ENCODE data around the gene WDR31. TPM values are rescaled to one million over a fixed set of nuclear protein-coding genes. Genes with fewer than 3 reads are reported as not detected.

WDR31 gene
- total and polyA plus RNA-seq, 7 donors: 0.66 to 6.9 (median 1.7) TPM

DNA sequence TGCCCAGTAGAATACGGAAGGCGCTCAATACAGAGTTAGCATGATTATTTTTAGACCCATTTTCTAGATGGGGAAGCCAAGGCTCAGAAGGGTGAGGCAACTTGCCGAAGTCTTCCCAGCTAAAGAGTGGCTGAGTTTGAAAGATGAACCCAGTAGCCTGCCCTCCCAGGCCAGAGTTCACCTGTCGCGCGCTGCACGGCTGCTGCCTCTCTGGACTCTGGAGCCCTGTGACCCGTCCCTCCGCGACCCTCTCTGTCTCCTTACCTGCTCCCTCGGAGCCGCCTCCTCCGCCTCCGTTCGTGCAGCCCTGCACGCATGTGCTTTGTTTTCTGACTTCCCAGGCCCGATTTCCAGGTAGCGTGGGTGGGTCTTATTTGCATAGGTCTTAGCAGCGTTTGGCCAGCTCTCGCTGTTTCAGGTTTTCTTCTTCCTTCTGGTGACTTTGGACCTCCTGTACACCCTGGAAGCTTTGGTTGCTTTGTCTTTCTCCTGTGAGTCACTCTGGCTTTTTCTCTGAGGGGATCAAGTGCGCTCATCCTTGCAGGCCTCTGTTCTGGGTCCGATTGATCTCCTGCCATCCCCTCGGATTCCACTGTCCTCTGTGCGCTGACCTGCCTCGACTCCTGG is 37.2 kb downstream of the WDR31 start, which contains the start of gene RNF183:
TSS of gene RNF183 (minus strand) at position 585 of the 627 bp plus-strand sequence. CDS start 5,192 bp downstream, outside the sequence.
- Histone ChIP-seq H3K27me3 (ENCODE audit: insufficient read depth in 3 of 3, low read length in 2 of 3) (no peaks in the 10 kb centered on the region), H3K4me1 (no peaks in the 10 kb centered on the region), H3K9me3 (no peaks in the 10 kb centered on the region), H3K4me3 (no peak within 1 kb of the TSS), H3K27ac (no peak within 1 kb of the TSS), H3K36me3 (ENCODE audit: insufficient read depth in 1 of 2, low read depth in 1 of 2) (no peaks in the 10 kb centered on the region)
- ATAC-seq: no peak
- 72 to 77% (median 75%) methylated on average over 25 of the region's 25 CpGs for WGBS, 3 donors
- DNase-seq: no peak
- TF ChIP-seq, protein P1, sequence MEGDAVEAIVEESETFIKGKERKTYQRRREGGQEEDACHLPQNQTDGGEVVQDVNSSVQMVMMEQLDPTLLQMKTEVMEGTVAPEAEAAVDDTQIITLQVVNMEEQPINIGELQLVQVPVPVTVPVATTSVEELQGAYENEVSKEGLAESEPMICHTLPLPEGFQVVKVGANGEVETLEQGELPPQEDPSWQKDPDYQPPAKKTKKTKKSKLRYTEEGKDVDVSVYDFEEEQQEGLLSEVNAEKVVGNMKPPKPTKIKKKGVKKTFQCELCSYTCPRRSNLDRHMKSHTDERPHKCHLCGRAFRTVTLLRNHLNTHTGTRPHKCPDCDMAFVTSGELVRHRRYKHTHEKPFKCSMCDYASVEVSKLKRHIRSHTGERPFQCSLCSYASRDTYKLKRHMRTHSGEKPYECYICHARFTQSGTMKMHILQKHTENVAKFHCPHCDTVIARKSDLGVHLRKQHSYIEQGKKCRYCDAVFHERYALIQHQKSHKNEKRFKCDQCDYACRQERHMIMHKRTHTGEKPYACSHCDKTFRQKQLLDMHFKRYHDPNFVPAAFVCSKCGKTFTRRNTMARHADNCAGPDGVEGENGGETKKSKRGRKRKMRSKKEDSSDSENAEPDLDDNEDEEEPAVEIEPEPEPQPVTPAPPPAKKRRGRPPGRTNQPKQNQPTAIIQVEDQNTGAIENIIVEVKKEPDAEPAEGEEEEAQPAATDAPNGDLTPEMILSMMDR (IDR thresholded peaks at IDR 0.05): no peak
- intact Hi-C loops (cut with DNase I): no loop called here

DNA sequence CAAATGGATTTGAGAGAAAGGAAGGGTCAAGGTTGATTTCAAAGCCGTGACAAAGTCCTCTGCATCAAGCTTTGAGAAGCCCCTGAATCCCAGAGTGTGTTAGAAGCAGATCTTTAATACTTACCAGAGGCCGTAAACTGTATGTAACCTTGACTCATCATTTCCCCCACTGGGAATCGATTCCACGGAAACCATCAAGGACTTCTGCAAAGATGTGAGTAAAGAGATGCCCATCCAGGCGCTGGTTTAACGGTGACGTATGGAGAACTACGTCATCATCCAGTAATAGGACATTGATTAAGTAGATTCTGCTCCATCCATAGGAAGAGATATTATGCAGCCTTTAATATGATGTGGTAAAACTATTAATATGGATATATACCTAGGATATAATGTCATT is 38.5 kb downstream of the WDR31 start:
- intact Hi-C loops (cut with DNase I): no loop called here
- Histone ChIP-seq H3K4me3 (no peak overlapping the region), H3K4me1 (no peaks in the 10 kb centered on the region), H3K36me3 (ENCODE audit: insufficient read depth in 1 of 2, low read depth in 1 of 2) (no peaks in the 10 kb centered on the region), H3K27me3 (ENCODE audit: insufficient read depth in 3 of 3, low read length in 2 of 3) (no peaks in the 10 kb centered on the region), H3K9me3 (no peaks in the 10 kb centered on the region), H3K27ac (no peak overlapping the region)
- no peak for DNase-seq
- TF ChIP-seq, protein P1 (IDR thresholded peaks at IDR 0.05): no peak
- ATAC-seq: no peak
- WGBS, 3 donors: 85 to 91% (median 86%) methylated on average over 8 of the region's 8 CpGs

DNA sequence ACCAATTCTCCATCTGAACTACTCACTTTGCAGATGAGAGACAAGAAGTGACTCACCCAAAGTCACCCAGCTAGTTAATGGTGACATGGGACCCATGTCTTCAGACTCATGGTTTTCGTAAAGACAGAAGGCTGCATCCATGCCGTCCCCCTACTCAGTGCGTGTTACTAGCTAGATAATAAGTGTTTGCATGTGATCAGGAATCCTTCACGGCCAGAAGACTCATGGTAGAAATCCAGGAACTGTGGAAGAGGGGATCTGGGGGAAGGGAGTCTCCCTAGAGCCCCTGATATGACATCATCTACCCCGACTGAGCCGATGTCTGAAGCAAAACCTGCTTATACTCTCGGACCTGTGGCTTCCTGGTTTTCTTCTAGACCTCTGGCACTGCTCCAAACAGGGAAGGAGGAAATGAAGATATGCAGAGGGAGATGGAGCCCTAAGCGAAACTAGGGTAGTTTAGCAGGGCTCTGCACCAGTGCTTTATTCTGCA is 40.2 kb downstream of the WDR31 start:
- intact Hi-C loops (cut with DNase I): no loop called here
- no peak for ATAC-seq

DNA sequence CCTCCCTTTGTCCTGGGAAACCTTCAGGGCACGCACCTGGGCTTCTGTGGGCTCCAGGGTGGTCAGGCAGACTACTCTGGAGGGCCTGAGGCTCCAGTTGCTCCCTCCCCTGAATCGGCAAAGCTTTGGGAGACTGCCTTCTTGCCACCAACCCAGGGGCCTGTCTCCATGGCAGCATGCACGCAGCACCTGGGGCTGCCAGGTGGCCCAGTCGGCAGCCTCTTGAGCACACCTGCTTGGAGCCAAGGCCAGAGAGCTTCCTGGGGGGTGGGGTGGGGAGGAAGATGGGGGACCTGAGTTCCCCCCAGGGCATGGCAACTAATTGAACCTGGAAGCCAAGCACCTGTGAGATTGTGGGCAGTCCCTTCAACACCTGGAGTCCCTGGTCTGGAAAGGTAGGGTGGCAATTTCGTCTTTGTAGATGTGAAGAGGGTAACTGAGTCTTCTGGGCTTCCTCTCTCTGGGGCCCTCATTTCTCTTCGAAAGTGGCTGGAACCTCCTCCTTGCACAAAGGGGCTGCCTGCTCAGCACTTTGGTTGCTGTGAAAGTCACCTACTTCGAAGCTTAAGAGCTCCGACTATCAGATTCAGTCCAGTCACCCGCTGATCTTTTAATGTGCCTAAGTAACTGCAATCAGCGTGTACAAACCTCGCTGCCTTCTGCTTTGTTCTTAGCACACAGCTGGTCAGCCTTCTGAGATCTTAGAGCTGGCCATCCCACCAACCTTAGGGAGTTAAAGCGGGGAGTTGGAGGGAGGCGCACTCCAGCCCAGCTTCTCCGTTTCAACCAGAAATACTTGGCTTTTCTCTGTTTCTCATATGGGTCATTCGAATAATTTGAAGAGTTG is 40.9 kb downstream of the WDR31 start:
- TF ChIP-seq, protein P1 (IDR thresholded peaks at IDR 0.05): no peak
- ATAC-seq (no peak), DNase-seq (no peak)
- intact Hi-C loops (cut with DNase I): no loop called here
- Histone ChIP-seq H3K4me3 (no peak overlapping the region), H3K9me3 (no peaks in the 10 kb centered on the region), H3K4me1 (no peaks in the 10 kb centered on the region), H3K27me3 (ENCODE audit: insufficient read depth in 3 of 3, low read length in 2 of 3) (no peaks in the 10 kb centered on the region), H3K36me3 (ENCODE audit: insufficient read depth in 1 of 2, low read depth in 1 of 2) (peaks cover 0 to 1% of the 10 kb centered on the region in 2 donors), H3K27ac (no peak overlapping the region)
- 76 to 80% (median 79%) methylated on average over 15 of the region's 15 CpGs for WGBS, 3 donors

More for the DNA sequence above, 40.2 kb downstream of the WDR31 start:
- no peaks in the 10 kb centered on the region for H3K36me3 ChIP-seq (ENCODE audit: insufficient read depth in 1 of 2, low read depth in 1 of 2)
- no peaks in the 10 kb centered on the region for H3K4me1 ChIP-seq
- H3K9me3 ChIP-seq: no peaks in the 10 kb centered on the region
- TF ChIP-seq, protein P1 (IDR thresholded peaks at IDR 0.05): no peak
- no peaks in the 10 kb centered on the region for H3K27me3 ChIP-seq (ENCODE audit: insufficient read depth in 3 of 3, low read length in 2 of 3)
- DNase-seq: no peak
- no peak overlapping the region for H3K4me3 ChIP-seq
- 41 to 56% (median 55%) methylated on average over 8 of the region's 8 CpGs for WGBS, 3 donors
- no peak overlapping the region for H3K27ac ChIP-seq
